ENCODE measurements around the gene BTBD6. TPM values are rescaled to one million over a fixed set of nuclear protein-coding genes. Genes with fewer than 3 reads are reported as not detected.

Gene BTBD6
- total and polyA plus RNA-seq, 2 of the 8 experiments (the other 6 are each of a cell fraction or from before 2014, with no cell fraction given): 10.1 to 10.2 TPM

GRCh38 chr14:105198588-105198987, 49.7 kb upstream of the BTBD6 start:
- H3K4ac ChIP-seq (replicated peaks; ENCODE audit: insufficient read length, low read depth, low read length): peak overlapping the region; percentile 47
- 0 out of 2 replicates have a peak overlapping the region, but pooled peaks have one; percentile 88 for H2BK15ac ChIP-seq (ENCODE audit: low read length)
- no peak overlapping the region for H3K27ac ChIP-seq (ENCODE audit: low read depth, low read length)
- CTCF ChIA-PET (ENCODE audit: partially characterized antibody): interaction anchor here (1.0 to 6.2 kb wide), 4 partner anchors 12 to 108 kb away, joined by 3 to 36 read pairs (median 5); no protein-coding TSS in a partner anchor
- H2BK120ac ChIP-seq (replicated peaks; ENCODE audit: low read depth, low read length): no peak overlapping the region
- FAIRE-seq (no peak), DNase-seq (ENCODE audit: low read depth in 1 of 2, low spot score in 2 of 2) (no peak)
- H4K20me1 ChIP-seq (replicated peaks in 1 of 2; ENCODE audit: control insufficient read depth in 1 of 2, insufficient read depth in 2 of 2, low read length in 2 of 2): peaks cover 0 to 2% of the 10 kb centered on the region in 2 experiments
- peak overlapping the region; percentile 97; the same call in 1 of the 2 replicates for H2BK20ac ChIP-seq (ENCODE audit: low read length)
- H3K14ac ChIP-seq (ENCODE audit: insufficient read length): no peak overlapping the region
- peaks cover 0 to 18% (median 12%) of the 10 kb centered on the region in 4 experiments; a peak in 5 of 7 replicates for H3K4me1 ChIP-seq (replicated peaks in 1 of 4; ENCODE audit: control insufficient read depth in 3 of 4, insufficient read depth in 4 of 4, low read length in 3 of 4)
- POLR2A ChIA-PET (ENCODE audit: partially characterized antibody): interaction anchor here (1.1 kb wide), 1 partner anchor 49 kb away, joined by 3 read pairs; the partner anchor contains the start of gene BTBD6
- peaks cover 0 to 34% (median 20%) of the 10 kb centered on the region in 4 experiments; a peak in 5 of 7 replicates for H3K27me3 ChIP-seq (replicated peaks in 1 of 4; ENCODE audit: control insufficient read depth in 3 of 4, extremely low read depth in 1 of 4, insufficient read depth in 3 of 4, low read length in 3 of 4)
- no peak overlapping the region for H3K56ac ChIP-seq (replicated peaks; ENCODE audit: insufficient read length, low read depth, low read length)
- TF ChIP-seq NRF1 (IDR thresholded peaks at IDR 0.05; ENCODE audit: low read depth, low read length) (no peak), TAF1 (IDR thresholded peaks at IDR 0.05; ENCODE audit: low read depth, low read length) (no peak), PHF8 (conservative IDR thresholded peaks at IDR 0.05; ENCODE audit: low read depth, low read length) (no peak), GTF2F1 (IDR thresholded peaks at IDR 0.05; ENCODE audit: borderline replicate concordance, low read depth, low read length) (no peak), BACH1 (IDR thresholded peaks at IDR 0.05; ENCODE audit: low read length) (no peak), KDM5A (IDR thresholded peaks at IDR 0.05; ENCODE audit: low read length) (no peak), SP2 (IDR thresholded peaks at IDR 0.05; ENCODE audit: low read length) (no peak), ATF3 (IDR thresholded peaks at IDR 0.05; ENCODE audit: insufficient read depth, low read depth, low read length) (no peak), CBX8 (IDR thresholded peaks at IDR 0.05; ENCODE audit: borderline replicate concordance, low read depth, low read length) (no peak), JUN (IDR thresholded peaks at IDR 0.05; ENCODE audit: low read depth, low read length) (no peak), SUZ12 (IDR thresholded peaks at IDR 0.05; ENCODE audit: low read length) (no peak)
- WGBS, 2 experiments (ENCODE audit: extremely low coverage in 1 of 2, insufficient coverage in 1 of 2, insufficient read length in 1 of 2, insufficient replicate concordance in 2 of 2, low coverage in 1 of 2, low lambda C conversion rate in 2 of 2, missing lambda C conversion rate in 1 of 2): 92% methylated on average over 4 of the region's 4 CpGs; no CpG with 5 or more reads in 1 of the 2 experiments
- H3K79me2 ChIP-seq (ENCODE audit: control insufficient read depth in 1 of 2, insufficient read depth in 2 of 2, low read length in 2 of 2): no peaks in the 10 kb centered on the region
- peak overlapping the region; percentile 53; the same call in 1 of the 2 replicates for H2AK5ac ChIP-seq (ENCODE audit: low read depth, low read length)
- H3K79me1 ChIP-seq (ENCODE audit: low read depth, low read length): no peaks in the 10 kb centered on the region
- no peak overlapping the region for H2AFZ ChIP-seq (ENCODE audit: low read length)
- H3K23me2 ChIP-seq (ENCODE audit: low read depth, low read length): peaks cover 4% of the 10 kb centered on the region; the same call in 1 of the 2 replicates
- H3K4me3 ChIP-seq (ENCODE audit: extremely low read depth in 1 of 4, insufficient read depth in 2 of 4, low read depth in 3 of 4, low read length in 4 of 4): no peak overlapping the region
- no peak overlapping the region for H3K4me2 ChIP-seq (ENCODE audit: insufficient read depth in 1 of 2, low read depth in 2 of 2, low read length in 2 of 2)
- no peak overlapping the region for H4K5ac ChIP-seq (ENCODE audit: insufficient read length, low read depth, low read length)
- peak overlapping the region; percentile 68; the same call in 1 of the 2 replicates for H2BK12ac ChIP-seq (ENCODE audit: low read depth, low read length)
- peak overlapping the region; percentile 44; the same call in 1 of the 2 replicates for H2BK5ac ChIP-seq (ENCODE audit: low read depth, low read length)
- no peaks in the 10 kb centered on the region for H3K36me3 ChIP-seq (ENCODE audit: control insufficient read depth in 2 of 4, insufficient read depth in 4 of 4, low read length in 3 of 4)
- H3K9me3 ChIP-seq (ENCODE audit: insufficient read depth in 2 of 2, low read depth in 1 of 2, low read length in 1 of 2): no peaks in the 10 kb centered on the region
- H3K9ac ChIP-seq (replicated peaks in 1 of 4; ENCODE audit: extremely low read depth in 1 of 4, low read depth in 3 of 4, low read length in 3 of 4): no peak overlapping the region
- H3K23ac ChIP-seq (ENCODE audit: insufficient read length): no peak overlapping the region
- H3K18ac ChIP-seq (ENCODE audit: extremely low read depth, low read length): no peak overlapping the region
- no peak overlapping the region; the same call in 1 of the 2 replicates for H4K8ac ChIP-seq (ENCODE audit: extremely low read depth, insufficient read depth, low read length)
- H4K91ac ChIP-seq (replicated peaks; ENCODE audit: insufficient read length, low read length): no peak overlapping the region

Data from H1 (cell line).